Fibroblast of villous mesenchyme (primary cell): ENCODE results near the gene ZNF45. TPM values are rescaled to one million over a fixed set of nuclear protein-coding genes. Genes with fewer than 3 reads are reported as not detected.

ENCODE experiments used
- DNase-seq: peaks from one replicate; pipeline ENCODE4 v3.0.0-alpha.2; 2010; ENCODE audit warnings: low read depth
- H3K4me3 ChIP-seq: 2 replicates; pipeline ENCODE4 v1.5.1; 2011; ENCODE audit warnings: low read depth, mild to moderate bottlenecking, low read length
- CTCF ChIP-seq: IDR thresholded peaks from 2 replicates; pipeline ENCODE4 v1.5.1; 2012; ENCODE audit warnings: low read depth, mild to moderate bottlenecking, low read length; ENCODE audit not compliant: insufficient read depth
- total RNA-seq: library from RNA; depleted of rRNA; stranded (reverse); fragments of >200 nt; gene quantifications from 2 replicates; pipeline ENCODE4 v1.2.3, GENCODE V29; 2012

Gene ZNF45
- total RNA-seq, 1 donor: 25.5 TPM

DNA sequence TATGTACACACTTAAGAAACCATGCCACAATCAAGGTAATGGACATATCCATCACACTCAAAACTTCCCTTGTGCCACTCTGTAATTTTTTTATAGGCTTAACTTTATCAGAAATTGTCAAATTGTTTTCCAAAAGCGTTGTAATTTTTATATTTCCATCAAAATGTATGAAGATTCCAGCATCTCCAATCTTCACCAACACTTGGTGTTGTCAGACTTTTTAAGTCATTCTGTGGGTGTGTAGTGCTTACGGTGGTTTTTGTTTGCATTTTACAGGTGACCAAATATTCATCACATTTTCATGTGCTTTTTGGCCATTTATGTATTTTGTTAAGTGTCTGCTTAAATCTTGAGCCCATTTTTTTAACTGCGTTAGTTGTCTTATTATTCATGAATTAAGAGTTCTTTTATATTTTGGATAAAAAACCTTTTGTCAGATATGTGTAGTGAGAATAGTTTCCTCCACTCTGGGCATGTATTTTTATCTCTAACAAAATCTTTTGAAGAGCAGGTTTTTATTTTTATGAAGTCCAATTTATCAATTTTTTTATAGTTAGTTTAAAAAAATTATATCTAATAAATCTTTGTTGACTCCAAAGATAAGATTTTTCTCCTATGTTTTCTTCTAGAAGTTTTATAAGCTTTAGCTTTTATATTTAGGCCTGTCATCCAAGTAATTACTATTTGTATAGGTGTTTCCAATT is 4.6 kb upstream of the ZNF45 start:
- DNase-seq: no peak
- no peak overlapping the region for H3K4me3 ChIP-seq
- no peak for TF ChIP-seq CTCF

DNA sequence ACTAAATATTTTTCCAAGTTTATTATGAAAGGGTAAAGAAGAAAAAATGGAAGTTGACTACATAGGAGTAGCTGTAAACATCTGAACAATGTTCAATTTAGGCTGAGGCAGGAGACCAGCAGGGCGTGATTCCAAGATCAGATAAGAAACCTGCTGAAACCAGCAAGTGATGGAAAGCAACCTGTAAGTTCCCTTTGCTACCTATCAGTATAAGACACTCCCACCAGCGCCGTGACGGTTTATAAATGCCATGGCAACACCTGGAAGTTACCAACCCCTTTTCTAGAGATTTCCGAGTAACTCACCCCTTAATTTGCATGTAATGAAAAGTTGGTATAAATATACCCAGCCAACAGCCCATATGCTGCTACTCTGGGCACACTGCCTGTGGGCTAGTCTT is 1.1 kb upstream of the ZNF45 start:
- no peak for DNase-seq
- no peak overlapping the region for H3K4me3 ChIP-seq
- TF ChIP-seq CTCF: no peak

DNA sequence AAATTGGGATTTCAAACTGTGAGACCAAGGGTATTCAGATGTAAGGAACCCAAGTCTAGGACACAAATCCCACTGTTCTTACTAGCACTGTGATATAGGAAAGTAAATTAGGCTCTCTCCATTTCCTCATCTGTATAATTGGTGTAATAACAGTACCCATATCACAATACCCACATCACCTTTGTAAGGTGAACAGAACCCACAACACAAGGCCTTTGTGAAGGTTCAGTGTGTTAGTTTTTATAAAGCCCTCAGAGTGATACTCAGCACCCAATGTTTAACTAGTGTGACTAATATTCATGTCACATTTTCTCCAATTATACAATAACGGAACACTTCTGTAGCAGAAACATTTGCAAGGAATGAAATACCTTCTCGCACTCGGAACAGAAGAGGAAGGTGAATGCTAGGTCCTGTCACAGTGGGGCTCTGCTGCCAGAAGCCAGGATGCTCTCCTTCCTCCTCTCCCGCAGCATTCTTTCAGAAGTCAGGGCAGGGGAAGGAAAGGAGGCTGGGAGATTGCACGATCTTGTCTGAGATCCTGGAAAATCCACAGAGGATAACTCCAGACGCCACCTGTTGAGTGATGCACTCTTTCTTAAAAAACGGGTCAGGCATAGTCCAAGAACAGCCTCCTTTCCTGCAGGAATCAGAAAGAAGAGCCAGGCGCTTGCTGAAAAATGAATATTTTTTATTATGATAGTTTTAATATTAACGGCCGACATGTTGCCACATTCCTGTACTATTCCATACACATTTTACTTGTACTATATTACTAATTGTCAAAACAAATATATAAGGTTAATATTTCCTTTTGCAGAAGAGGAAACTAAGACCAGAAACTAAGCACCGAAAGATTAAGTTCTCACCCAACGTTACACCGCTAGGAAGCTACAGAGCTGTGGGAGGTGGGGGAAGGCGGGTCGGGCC is 762 bp downstream of the ZNF45 start:
- peak; percentile 8 for TF ChIP-seq CTCF

GRCh38 chr19:43928820-43929219 is 6.3 kb downstream of the ZNF45 start:
- TF ChIP-seq CTCF: no peak
- H3K4me3 ChIP-seq: no peak overlapping the region
- peak; percentile 2 for DNase-seq

More for the DNA sequence above, 762 bp downstream of the ZNF45 start:
- peak; percentile 11 for DNase-seq
- H3K4me3 ChIP-seq: peak overlapping the region; percentile 82

DNA sequence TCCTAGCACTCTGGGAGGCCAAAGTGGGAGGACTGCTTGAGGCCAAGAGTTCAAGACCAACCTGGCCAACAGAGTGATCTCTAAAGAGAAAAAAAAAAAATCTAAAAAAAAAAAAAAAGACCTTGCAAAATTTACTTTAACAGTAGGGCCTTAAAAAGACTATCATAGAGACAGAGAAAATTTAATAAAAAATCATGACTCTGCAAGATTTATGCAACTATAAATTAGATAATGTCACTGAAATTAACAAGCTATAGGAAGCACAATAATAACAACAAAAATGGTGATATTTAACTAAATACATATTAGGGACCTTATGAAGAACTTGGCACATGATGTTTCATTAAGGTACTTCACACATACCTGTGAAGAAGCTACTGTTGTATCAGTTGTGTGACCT is 11.2 kb downstream of the ZNF45 start:
- no peak for DNase-seq
- no peak overlapping the region for H3K4me3 ChIP-seq
- TF ChIP-seq CTCF: no peak

GRCh38 chr19:43914051-43914450 is 21.0 kb downstream of the ZNF45 start:
- DNase-seq: no peak
- H3K4me3 ChIP-seq: no peak overlapping the region
- no peak for TF ChIP-seq CTCF
